GM18868 (cell line): ENCODE measurements around the gene TRIM38.
A peak's percentile ranks its signal among the peaks of the same experiment; 100 is the strongest.
"Not testable (repeated sequence)": the region's sequence is repeated elsewhere in the genome, so short reads cannot be mapped to it uniquely, and the experiment has no call there.

ENCODE experiments used
- ATAC-seq: cut with Tn5 transposase; IDR thresholded peaks from one replicate; pipeline ENCODE4 v1.9.1; 2021; ENCODE audit warnings: mild to moderate bottlenecking, moderate library complexity; ENCODE audit not compliant: unreplicated experiment

Gene TRIM38, protein sequence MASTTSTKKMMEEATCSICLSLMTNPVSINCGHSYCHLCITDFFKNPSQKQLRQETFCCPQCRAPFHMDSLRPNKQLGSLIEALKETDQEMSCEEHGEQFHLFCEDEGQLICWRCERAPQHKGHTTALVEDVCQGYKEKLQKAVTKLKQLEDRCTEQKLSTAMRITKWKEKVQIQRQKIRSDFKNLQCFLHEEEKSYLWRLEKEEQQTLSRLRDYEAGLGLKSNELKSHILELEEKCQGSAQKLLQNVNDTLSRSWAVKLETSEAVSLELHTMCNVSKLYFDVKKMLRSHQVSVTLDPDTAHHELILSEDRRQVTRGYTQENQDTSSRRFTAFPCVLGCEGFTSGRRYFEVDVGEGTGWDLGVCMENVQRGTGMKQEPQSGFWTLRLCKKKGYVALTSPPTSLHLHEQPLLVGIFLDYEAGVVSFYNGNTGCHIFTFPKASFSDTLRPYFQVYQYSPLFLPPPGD

DNA sequence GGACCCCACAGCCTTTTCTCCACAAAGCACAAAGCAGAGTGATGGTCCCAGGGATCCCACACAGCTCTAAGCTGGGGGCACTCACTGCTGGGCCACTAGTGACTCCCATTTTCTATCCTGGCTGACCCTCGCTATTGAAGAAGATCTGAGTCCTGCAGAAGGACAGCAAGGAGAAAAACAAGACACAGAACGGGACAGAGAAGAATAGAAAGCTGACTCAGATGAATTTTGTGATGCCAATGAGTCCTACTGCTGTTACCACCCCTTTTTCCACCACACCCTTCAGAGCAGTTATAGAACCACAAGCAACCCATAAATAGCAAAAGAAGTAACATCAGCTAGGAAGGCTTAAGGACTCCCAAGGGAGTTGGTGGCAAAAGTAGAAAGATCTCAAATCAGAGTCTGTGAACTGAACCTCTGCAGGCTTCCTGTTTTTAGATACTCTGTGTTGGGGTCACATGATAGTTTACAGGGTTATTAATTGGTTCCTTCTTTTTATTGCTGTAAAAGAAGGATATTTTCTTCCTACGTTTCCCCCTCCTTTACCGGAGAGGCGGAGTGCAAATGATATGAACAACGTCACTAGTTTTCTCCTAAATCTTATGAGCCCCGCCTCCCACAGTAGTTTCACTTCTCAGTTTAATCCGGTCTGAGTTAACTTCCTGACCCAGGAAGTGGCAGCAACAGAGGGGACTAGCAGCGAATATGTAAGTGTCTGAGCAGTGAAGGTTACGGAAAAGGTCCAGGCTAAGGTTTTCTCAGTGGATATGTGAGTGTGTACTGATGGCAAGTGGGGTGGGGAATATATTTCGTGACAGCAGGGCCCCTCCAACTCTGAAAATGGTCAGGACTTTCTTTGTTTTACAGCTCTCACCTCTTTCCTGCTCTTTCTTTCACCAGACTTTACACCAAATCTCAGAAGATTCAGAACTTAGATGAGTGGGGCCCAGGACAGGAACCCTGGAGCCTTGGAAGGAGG is at the start of gene TRIM38:
TRIM38 (plus strand) TSS at position 654 of the 979 bp plus-strand sequence. CDS start 3,721 bp downstream, outside the sequence.
- ATAC-seq: peak; percentile 82

DNA sequence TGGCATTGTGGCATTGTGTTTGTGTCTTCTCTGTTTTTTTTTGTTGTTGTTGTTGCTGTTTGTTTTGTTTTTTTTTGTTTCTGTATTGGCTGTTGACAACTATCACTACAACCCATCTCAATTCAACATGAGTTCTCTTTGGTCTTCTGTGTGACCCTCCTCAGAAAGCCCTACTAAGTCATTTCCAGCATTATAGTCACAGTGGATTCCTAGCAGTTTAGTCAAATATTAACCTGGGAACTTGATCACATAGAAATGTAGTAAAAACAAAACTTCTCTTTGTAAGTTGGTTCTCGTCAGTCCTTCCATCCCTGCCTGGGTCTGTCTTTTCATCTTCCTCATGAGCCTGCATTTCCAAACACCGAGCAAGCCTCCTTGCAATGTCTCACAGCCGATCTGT is 48.9 kb upstream of the TRIM38 start:
- no peak for ATAC-seq

DNA sequence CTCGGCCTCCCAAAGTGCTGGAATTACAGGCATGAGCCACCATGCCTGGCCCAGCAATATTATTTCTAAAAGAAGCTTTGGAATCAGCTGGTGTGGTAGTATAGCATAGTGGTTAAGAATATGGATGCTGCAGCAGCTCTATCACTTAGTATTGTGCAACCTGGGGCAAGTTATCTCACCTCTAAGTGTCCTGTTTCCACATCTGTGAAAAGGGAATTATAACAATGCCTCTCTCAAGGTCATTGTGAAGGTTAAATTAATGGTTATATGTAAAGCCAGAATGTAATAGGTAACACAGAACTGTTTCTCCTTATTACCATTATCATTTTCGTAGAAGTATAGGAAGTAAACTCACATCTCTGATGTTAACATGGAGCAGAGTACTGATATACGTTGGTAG is 46.3 kb upstream of the TRIM38 start:
- ATAC-seq: no peak

DNA sequence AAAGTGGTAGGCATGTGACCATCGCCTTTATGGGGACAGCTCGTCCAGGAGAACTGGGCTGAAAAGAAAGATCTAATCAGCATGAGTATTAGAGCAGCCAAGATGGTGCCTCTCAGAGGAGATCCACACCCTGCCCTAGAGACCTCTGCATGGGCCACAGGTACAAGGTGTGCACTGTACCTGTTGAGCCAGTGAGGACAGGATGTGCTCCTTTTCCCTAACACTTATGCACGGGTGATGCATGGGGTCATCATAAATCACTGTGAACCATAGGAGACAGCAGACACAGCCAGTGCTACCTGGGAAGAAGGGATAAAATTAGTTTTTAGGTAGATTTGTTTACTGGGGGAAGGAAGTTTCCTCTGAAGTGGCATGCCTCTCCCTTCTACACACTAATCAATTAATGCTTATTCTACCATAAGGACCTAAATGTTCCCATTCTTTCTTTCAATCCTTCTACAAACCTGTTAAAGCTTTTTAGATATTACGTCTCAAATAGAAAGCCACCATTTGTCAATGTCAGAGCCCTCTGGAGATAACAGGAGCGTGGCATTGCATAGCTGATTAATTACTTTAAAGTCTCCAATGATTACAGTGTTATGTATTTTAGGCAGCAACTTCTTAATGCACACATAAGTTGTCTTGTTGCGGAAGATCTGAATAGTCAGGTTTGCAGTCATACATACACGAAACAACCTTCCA is 45.7 kb upstream of the TRIM38 start:
- ATAC-seq: no peak

DNA sequence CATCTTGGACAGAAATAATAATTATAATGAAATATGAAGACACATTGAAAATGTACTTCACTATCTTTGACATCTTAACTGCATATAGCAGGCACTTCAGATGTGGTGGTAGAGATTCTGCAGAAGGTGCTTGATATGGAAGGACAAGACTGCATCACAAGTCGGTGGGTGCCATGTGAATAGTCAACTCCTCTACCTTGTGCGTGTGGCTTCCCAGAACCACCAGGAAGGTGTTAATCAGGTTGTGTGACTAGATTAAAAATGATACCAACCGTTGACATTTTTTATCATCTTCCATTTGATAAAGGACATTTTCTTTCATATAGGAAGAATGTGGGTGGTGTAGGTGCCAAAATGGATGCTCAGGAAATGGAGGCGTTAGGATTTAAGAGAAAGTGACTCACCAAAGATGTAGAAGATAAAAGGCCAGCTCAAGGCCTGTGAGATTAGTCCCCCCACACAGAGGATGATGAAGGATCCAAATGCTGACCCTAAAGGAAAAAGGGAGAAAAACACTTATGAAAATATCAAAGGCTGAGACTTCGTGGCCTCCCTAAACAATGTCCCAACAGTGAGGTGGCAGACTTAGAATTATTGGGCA is 44.4 kb upstream of the TRIM38 start:
- ATAC-seq: no peak

DNA sequence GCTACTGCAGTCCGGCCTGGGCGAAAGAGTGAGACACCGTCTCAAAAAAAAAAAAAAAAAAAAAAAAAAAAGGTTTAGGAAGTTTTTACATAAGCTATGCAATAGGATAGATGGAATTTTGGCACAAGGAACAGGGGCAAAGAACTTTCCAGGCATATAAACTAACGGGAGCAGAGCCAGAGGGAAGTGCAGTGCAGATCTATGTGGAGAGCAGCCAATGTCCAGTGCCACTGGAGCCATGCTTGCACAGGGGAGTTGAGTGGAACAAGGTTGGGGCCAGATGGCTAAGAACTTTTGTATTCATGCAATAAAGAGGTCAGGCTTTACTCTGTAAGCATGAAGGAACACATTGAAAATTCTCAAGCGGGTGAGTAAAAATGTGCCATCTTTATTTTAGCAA is 42.9 kb upstream of the TRIM38 start:
- no peak for ATAC-seq

DNA sequence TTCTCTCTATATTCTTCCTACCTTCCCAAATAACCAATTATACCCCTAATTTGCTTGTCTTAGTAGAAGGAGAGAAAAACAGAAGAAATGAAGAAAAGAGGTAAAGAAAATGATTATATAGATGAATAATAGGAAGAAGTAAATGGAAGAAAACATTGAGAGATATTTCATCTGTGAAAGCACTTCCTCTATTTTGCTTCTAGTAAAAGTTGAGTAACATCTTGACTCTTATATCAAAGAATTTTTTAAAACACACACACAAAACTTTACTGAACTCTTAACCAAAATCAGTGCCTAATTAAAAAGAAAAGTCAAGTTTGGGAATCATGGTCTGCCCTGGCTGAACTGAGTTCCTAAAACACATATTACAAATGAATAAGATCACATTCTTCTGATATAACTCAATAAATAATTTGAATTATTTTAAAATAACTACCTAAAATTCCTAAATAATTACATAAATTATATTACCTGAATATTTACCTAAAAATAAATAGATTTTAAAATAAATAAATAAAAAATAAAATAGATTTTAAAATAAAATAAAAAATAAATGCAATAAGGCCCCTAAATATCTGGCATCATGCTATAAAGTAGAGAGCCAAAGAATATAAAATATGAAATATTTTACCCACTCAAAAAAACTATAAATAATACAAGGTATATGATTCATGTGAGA is 40.9 kb upstream of the TRIM38 start:
- no peak for ATAC-seq

DNA sequence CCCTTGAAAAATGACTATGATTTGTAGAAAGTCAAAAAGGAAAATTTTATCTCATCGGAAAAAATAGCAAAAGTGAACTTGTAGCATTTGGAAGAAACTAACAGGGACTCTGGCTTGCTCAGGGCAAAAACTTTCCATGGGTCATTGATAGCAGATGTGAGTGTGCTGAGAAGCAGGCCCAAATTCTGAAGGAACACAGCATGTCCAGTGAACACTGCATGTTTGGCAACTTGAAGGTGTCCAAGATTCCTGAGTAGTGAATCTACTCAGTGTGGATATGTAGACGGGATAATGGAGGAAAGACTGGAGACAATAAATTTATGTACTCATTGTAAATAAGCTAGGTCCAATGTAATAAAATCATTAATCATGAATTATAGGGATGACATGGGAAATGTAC is 40.3 kb upstream of the TRIM38 start:
- ATAC-seq: no peak

DNA sequence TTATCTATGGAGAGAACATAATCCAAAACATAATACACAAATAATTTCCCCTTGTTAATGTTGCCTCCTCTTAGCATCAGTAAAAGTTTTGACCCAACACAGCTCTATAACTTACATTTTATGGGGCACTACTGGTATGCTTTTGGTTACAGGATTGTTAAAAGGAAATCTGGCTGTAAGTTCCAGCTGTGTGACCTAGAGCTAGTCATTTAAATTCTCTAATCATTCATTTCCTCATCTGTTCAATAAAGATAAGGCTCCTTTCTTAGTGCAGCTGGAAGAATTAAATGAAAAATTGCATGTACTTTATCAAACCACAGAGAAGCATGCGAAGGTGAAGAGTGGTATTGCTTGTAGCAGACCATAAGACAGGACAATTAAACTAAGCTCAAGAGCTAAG is 36.7 kb upstream of the TRIM38 start:
- ATAC-seq: no peak

DNA sequence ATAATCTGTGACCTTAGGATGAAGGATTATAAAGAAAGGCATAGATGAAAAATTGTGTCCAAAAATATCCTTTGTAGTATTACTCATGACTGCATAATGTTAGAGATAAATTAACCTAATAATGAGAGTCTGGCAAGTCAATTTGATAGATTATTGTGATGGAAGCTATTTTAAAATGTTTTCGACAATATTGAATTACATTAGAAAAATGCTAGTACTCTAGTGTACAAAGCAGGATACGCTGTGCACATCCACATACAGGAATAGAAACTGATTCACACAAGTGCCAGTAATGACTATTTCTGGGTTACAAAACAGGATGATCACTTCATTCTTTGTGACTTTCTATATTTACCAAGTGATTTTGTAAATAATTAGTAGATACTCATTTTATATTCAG is 35.4 kb upstream of the TRIM38 start:
- no peak for ATAC-seq

DNA sequence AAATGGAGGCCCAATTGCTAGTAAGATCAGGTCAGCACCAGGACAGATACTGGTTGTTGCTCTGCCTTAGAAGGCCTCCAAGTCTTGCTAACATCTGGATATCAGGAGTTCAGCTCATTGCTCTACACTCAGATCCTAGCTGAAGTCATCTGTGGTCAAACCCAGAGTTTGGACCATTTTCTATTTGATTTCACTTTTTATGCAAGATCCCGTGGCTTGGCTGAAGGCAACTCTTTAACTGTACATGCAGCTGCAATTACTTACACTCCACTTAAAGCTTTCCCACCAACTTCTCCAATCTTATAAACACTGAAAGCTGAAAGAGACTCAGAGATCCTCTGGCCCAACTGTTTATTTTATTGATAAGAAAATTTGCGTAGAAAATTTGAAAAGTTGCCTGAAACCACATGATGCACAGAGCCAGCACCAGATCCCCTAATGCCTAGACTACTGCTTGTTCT is 34.8 kb upstream of the TRIM38 start:
- ATAC-seq: no peak

DNA sequence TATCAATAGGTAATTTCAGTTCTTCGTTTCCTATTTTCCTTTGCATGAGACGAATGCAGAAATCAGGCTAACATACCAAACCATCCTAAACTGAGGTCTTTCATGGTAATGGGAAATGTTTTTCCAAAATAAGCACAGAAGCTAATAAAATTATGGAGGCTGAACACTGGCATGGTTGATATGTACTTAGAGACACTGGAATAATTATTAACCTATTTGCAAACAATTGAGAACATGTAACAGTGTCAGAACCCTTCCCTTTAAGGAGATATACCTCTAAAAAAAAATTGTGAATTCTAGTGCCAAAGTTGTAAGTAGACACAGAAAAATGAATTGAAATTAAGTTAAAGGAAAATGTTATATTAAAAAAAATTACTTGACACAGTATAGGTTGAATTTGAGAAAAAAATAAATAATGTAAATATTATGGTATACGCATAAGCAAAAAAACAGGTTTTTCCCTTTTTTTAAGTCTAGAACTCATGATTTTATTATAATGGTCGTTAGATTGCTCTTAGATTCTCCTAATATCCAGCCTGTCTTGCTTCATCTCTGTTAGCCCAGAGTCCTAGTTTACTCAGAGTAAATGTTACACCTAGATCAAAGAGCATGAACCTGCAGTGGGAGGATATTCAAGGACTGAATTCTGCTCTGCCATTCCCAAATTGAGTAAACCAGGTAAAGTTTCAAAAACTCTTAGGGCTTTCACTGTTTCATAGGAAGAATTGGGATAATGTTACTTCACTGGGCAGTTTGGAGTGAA is 33.9 kb upstream of the TRIM38 start:
- ATAC-seq: no peak

DNA sequence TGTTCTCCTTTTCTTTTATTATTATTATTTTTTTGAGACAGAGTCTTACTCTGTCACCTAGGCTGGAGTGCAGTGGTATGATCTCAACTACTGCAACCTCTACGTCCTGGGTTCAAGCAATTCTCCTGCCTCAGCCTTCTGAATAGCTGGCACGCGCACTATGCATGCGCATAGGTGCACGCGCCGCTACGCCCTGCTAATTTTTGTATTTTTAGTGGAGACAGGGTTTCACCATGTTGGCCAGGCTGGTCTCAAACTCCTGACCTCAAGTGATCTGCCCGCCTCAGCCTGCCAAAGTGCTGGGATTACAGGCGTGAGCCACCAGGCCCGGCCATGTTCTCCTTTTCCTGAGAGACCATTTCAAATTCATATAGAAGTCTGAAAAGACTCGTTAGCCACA is 32.8 kb upstream of the TRIM38 start:
- ATAC-seq: not testable (repeated sequence)

DNA sequence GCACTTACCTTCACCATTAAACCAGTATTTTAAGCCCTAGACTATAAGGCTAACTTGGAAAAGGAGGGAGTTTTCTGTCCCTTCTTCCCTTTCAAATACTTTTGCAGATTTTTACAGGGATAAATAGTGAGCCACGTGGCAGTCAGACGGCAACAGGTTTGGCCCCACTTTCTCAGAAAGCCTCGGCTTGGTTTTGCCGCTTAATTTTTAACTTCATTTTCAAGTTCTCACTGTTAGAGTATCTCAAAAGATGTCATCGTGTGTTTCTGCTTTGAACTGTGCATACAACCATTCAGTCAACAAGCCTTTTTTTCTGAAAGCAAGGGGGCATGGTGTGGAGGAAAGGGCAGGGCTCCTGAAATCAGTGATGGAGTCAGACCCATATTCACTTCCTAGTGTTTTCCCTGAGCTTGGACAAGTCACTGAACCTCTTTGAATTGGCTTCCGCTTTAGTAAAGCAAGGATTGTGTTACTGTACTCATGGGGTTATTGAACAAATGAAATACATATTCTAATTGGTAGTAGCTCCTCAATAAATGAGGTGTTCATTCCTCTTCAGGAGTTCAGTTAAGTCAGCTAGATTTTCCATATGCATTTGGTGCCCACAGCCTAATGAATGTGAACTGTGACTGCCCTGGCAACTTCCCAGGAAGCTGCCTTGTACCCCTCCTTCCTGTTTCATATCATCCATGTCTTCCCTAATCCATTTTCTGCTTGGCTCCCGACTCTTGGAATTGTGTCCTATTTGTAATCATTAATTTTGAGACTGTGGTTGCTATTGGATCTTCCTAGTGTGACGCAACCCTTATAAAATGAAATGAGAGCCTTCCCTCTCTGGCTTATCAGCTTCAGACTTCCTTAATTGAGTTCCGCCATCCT is 31.8 kb upstream of the TRIM38 start, which contains the start of gene SLC17A2:
SLC17A2 (minus strand) TSS at position 160 of the 879 bp plus-strand sequence. CDS start 4,895 bp downstream, outside the sequence.
- no peak for ATAC-seq

DNA sequence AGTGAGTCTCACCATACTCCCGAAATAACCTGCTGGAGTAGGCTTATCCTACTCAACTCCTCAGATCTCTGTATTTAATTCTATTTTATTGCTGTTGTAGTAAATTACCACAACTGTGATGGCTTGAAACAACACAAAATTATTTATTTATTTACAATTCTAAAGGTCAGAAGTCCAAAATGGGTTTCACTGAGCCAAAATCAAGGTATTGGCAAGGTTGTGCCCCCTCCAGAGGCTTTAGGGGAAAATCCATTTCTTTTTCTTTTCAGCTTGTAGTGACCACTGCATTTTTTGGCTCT is 31.2 kb upstream of the TRIM38 start:
- no peak for ATAC-seq

DNA sequence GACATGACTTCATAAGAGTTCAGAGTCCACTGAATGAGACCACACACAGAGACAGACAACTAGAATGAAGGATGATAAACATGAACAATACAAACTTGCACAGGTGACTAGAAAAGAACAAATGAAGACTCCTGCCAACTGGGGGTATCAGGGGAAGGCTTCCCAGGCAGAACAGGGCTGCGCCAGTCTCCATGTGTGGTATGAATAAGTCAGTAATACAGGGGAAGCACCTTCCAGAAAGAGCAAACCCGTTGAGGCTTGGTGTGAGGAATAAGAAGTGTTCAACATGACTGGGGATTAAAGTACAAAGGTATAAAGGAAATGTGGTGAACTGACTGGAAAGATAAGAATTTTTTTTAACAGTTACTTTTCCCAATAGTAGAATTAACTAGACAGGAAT is 28.4 kb upstream of the TRIM38 start:
- no peak for ATAC-seq

DNA sequence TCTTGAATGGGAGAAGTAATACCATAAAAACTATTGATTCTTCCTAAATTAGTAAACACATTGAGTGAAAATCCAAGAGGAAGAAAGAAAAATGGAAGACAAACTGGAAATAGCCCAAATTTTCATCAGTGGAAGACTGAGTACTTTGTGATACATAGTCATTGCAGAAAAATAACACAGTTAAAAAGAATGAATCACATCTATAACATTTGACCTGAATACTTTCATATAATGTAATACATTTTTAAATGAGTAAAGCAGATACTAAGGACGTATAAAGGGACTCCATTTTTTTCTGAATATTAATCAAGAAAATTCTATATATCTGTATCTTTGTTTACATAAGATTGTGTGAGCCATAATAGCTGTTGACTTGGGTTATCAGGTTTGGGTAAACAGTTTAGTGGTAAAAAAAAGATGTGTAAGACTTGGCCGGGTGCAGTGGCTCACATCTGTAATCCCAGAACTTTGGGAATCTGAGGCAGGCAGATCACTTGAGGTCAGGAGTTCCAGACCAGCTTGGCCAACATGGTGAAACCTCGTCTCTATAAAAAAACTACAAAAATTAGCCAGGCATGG is 27.8 kb upstream of the TRIM38 start:
- no peak for ATAC-seq

DNA sequence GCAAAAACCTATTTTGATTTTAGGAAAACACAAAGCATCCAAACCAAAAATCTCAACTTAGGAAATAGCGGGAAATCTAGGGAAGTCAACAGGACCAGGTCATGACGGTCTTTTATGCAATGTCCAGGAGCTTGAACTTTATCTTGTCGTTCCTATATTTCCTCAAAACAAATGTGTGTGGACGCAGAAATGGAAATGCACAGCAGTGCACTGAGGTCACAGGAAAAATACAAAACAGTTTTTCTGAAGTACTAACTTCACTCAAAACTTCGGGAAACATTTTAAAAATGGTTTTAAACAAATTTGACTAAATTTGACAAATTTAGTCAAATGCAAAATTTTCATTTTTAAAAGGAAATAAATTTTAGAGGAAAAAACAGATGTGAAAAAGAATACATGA is 26.6 kb upstream of the TRIM38 start:
- no peak for ATAC-seq
